ENCODE measurements around the gene CHGA. TPM values are rescaled to one million over a fixed set of nuclear protein-coding genes. Genes with fewer than 3 reads are reported as not detected.

The CHGA gene
- total and polyA plus RNA-seq, 2 of the 8 experiments (the other 6 are each of a cell fraction or from before 2014, with no cell fraction given), result 17.5 to 28.2 TPM

GRCh38 chr14:92931681-92932447 lies 8.9 kb downstream of the CHGA start (continued):
- TF ChIP-seq RBBP5 (IDR thresholded peaks at IDR 0.05; ENCODE audit: borderline replicate concordance, low read depth, low read length) (no peak), GABPA (IDR thresholded peaks at IDR 0.05; ENCODE audit: borderline replicate concordance, insufficient read depth, low read length) (no peak), TBP (IDR thresholded peaks at IDR 0.05; ENCODE audit: low read depth, low read length) (no peak), RFX5 (IDR thresholded peaks at IDR 0.05; ENCODE audit: borderline replicate concordance, low read depth, low read length) (no peak), CTBP2 (IDR thresholded peaks at IDR 0.05; ENCODE audit: borderline replicate concordance, insufficient read depth, insufficient read length, low read length) (no peak), CBX5 (IDR thresholded peaks at IDR 0.05; ENCODE audit: low read depth, low read length) (no peak), TEAD4 (IDR thresholded peaks at IDR 0.05; ENCODE audit: low read depth, low read length) (no peak), CEBPB (IDR thresholded peaks at IDR 0.05; ENCODE audit: low read depth, low read length) (no peak), MAFK (IDR thresholded peaks at IDR 0.05; ENCODE audit: low read depth, low read length) (no peak)

Data from H1 (cell line).